Measurements from ENCODE around the gene TNFRSF8.
"Not testable (repeated sequence)": the region's sequence is repeated elsewhere in the genome, so short reads cannot be mapped to it uniquely, and the experiment has no call there.

TNFRSF8 gene

GRCh38 chr1:12088607-12089006 lies 25.5 kb downstream of the TNFRSF8 start:
- peak; percentile 68 for DNase-seq

GRCh38 chr1:12090326-12090725 lies 27.2 kb downstream of the TNFRSF8 start:
- DNase-seq = no peak

- DNase-seq = no peak
Observed at GRCh38 chr1:12091191-12091590, 28.1 kb downstream of the TNFRSF8 start.

GRCh38 chr1:12094180-12094579 lies 31.1 kb downstream of the TNFRSF8 start:
- DNase-seq = no peak

GRCh38 chr1:12095452-12096263 lies 32.6 kb downstream of the TNFRSF8 start:
- DNase-seq = no peak

GRCh38 chr1:12096615-12097014 lies 33.5 kb downstream of the TNFRSF8 start:
- no peak for DNase-seq

- no peak for DNase-seq
Observed at GRCh38 chr1:12097321-12097720, 34.2 kb downstream of the TNFRSF8 start.

- no peak for DNase-seq
Observed at GRCh38 chr1:12098786-12099185, 35.7 kb downstream of the TNFRSF8 start.

GRCh38 chr1:12099610-12100009 lies 36.5 kb downstream of the TNFRSF8 start:
- DNase-seq = no peak

- DNase-seq = no peak
Observed at GRCh38 chr1:12100071-12100470, 37.0 kb downstream of the TNFRSF8 start.

GRCh38 chr1:12101120-12101519 lies 38.0 kb downstream of the TNFRSF8 start:
- DNase-seq = not testable (repeated sequence)

- no peak for DNase-seq
Observed at GRCh38 chr1:12102066-12102465, 39.0 kb downstream of the TNFRSF8 start.

- DNase-seq = no peak
Observed at GRCh38 chr1:12104417-12104816, 41.3 kb downstream of the TNFRSF8 start.

GRCh38 chr1:12106153-12106552 lies 43.0 kb downstream of the TNFRSF8 start:
- DNase-seq = no peak

- not testable (repeated sequence) for DNase-seq
Observed at GRCh38 chr1:12106861-12107260, 43.8 kb downstream of the TNFRSF8 start.

- DNase-seq = no peak
Observed at GRCh38 chr1:12107718-12108117, 44.6 kb downstream of the TNFRSF8 start.

GRCh38 chr1:12109901-12110300 lies 46.8 kb downstream of the TNFRSF8 start:
- no peak for DNase-seq

GRCh38 chr1:12111741-12112140 lies 48.6 kb downstream of the TNFRSF8 start:
- DNase-seq = no peak

GRCh38 chr1:12112711-12113161 lies 49.6 kb downstream of the TNFRSF8 start:
- DNase-seq = no peak

GRCh38 chr1:12113433-12114339 lies 50.6 kb downstream of the TNFRSF8 start:
- no peak for DNase-seq

GRCh38 chr1:12114340-12114683 lies 51.2 kb downstream of the TNFRSF8 start:
- no peak for DNase-seq

GRCh38 chr1:12114916-12115315 lies 51.8 kb downstream of the TNFRSF8 start:
- no peak for DNase-seq

- no peak for DNase-seq
Observed at GRCh38 chr1:12121212-12122003, 58.3 kb downstream of the TNFRSF8 start.

Measured in activated CD8-positive, alpha-beta memory T cell treated with anti-CD3 and anti-CD28 coated beads for 24 hours (primary cell).